GM12892 (cell line): ENCODE measurements around the gene LITAF.
"Not testable (repeated sequence)": the region's sequence is repeated elsewhere in the genome, so short reads cannot be mapped to it uniquely, and the experiment has no call there.

ENCODE experiments used
- DNase-seq: peaks from one replicate; pipeline ENCODE4 v3.0.0; 2011; ENCODE audit not compliant: insufficient read length
- FAIRE-seq: peaks from 2 replicates; lab custom pipeline; 2011; peaks lifted over from hg19 to GRCh38; lab: Jason Lieb, UNC
- POLR2A ChIP-seq: IDR thresholded peaks from 2 replicates; pipeline ENCODE4 v1.6.1; 2011; ENCODE audit warnings: low read depth, low read length, control low read depth
- POLR2AphosphoS5 ChIP-seq: IDR thresholded peaks from 2 replicates; pipeline ENCODE4 v1.6.1; 2011; ENCODE audit warnings: low read depth, low read length, control low read depth
- TAF1 ChIP-seq: IDR thresholded peaks from 2 replicates; pipeline ENCODE4 v1.6.1; 2011; ENCODE audit warnings: low read depth, mild to moderate bottlenecking, control low read depth, low read length, borderline replicate concordance

LITAF gene

DNA sequence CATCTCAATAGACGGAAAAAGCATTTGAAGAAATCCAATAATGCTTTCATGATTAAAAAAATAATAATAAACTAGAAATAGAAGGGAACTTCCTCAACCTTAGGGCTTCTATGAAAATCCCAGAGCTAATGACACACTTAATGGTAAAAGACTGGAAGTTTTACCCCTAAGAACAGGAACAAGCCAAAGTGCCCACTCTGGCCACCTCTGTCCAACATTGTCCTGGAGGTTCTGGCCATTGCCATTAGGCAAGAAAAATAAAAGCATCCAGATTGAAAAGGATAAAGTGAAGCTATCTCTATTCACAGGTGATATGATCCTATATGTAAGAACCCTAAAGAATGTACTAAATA is 2.5 kb upstream of the LITAF start:
- no peak for TF ChIP-seq TAF1
- TF ChIP-seq POLR2AphosphoS5 = no peak
- no peak for TF ChIP-seq POLR2A
- FAIRE-seq (no peak), DNase-seq (no peak)

DNA sequence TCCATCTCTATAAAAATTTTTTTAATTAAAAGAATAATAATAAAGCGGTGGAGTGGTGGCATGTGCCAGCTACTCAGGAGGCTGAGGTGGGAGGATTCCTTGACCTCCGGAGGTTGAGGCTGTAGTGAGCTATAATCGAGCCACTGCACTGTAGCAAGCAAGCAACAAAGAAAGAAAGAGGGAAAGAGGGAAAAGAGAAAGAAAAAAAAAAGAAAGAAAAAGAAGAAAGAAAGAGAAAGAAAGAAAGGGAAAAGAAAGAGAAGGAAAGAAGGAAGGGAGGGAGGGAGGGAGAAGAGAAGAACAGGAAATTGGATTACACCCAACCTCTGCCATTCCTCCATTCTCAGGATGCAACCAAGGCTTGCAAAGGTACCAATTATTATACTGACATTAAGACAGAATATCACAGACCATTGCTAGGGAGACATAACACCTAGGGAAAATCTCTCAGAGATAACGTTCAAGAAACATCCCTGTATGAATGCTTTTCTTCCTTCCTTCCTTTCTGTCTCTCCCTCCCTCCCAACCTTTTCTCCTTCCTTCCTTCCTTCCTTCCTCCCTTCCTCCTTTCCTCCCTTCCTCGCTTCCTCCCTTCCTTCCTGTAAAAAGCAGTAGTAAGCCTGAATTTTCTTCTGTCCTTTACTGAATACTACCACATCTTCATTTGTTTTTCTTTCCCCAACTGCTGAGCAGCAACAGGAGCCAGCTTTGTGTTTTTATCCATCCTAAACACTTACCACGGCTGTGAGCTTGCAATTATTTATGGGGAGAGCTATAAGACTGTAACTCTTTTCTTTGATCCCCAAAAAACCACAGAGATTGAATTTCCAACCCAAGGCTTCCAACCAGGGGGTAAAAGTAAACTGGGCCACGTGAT is 1.8 kb upstream of the LITAF start:
- DNase-seq (no peak), FAIRE-seq (no peak)
- TF ChIP-seq POLR2AphosphoS5 (no peak), POLR2A (no peak), TAF1 (no peak)

DNA sequence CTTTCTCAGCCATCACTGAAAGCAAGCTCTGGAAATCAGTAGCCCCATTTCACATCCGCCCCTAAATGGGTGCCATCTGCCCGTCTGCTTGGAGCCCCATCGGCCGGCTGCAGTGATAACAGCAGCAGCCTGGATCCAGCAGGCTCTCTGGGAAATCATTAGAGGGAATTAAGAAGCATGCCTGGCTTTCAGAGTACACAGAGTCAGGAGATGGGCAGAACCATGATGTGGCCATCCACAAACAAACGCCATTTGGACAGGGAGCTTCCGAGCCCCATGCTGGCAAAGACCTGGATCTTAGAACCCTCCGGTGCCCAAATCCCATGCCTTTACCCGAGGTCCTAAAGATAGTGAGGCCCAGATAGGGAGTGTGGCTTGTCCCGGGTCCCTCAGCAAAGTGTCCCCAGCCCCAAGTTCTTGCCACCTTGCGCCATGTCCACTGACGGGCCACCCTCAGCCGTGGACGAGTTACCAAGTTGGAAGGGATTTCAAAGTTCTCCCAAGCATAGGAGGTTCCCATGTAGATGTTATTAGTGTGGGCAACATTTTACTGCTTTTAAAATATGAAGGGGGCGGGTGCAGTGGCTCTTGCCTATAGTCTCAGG is 1.0 kb upstream of the LITAF start:
- TF ChIP-seq POLR2A (no peak), TAF1 (no peak), POLR2AphosphoS5 (no peak)
- FAIRE-seq = no peak
- no peak for DNase-seq

DNA sequence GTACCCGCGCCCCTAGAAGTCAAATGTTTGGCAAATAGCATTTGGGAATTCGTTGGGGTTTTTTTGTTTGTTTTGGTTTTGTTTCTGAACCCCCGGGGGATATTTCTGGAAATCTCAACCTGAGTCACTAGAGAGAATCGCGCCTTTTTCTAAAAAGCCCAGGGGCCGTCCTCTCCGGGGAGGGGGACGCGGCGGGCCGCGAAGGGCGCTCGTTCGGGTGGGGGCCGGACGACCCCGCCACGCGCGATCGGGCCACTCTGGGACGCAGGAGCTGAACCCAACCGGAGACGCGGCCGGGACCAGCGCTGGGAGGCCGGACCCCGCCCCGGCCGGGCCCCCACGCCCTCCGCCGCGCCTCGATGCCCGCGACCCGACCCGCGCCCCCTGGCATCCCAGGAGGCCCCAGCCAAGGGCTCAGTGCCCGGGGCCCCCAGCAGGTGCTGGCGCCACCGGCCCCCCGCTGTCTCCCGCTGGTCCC is 302 bp downstream of the LITAF start:
- DNase-seq (peak; percentile 42), FAIRE-seq (no peak)

DNA sequence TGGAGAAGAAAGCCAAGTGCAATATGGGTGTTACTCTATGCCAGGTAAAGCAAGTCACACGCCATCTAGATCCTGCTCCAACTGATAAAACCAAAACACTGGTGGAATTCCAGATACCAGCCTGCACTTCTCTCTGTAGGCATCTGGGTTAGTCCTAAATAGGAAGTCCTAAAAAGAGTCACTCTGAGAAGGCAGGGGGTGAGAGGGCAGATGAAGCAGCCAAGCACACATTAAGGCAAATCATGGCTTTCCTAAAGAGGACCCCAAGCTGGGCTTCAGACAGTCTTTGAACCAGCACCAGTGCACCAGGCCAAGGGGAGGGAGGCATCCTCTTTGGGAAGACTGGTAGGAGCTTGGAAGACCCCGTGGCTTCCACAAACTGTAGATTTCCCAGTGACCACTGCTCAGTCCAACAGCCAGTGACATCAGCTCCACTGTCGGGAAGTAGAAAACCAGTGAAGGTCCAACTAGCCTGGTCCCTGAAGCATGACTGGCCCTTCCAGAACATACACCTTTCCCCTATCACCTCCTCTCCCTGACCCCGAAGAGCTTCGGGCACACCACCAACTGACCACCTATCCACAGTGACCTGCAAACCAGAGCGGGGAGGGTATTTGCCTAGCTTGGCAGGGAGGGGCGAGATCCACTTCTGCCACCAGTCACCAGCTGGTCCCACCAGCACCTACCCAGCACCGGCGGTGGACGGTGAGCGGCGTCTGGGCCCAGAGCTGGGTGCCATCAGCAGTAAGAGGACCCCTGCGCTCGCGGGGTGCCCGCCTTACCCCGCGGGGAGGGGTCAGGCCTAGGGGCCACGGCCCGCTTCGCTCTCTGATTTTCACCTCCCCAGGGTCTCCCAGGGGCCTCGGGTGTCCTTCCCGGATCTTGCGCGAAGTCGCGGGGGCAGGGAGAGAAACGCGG is 1.0 kb downstream of the LITAF start:
- FAIRE-seq (peak; percentile 66), DNase-seq (no peak)

More for the DNA sequence above, 302 bp downstream of the LITAF start:
- TF ChIP-seq POLR2A = no peak
- TF ChIP-seq POLR2AphosphoS5 = no peak
- TF ChIP-seq TAF1 = no peak

DNA sequence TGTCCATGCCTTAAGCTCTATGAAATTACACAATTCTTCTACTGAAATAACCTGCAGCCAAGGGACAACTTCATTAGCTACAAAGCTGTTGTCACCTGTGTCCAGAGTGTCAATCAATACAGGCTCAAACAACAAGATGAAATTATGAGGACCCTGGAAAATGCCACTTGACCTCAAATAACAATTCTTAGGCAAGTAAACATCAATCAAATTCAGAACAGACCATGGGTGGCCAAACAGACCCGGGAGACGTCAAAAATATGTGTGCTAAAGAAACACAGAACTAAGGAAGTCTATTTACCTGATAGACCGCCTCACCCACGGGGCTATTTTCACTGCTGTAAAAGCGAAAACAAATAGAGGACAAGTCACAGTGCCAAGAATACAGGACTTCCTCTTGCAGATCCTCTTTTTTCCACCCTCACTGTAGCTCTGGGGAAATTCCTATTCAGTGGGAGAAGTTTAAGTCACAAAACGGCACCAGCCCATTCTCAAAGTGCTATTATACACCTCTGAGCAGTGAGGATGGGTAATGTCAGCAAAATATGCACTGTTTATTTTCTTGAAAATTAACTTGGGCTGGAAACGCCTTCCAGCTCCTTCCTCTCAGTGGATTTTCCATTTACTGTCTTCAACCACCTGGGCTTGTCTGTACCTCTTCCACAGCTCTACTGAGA is 2.7 kb downstream of the LITAF start:
- no peak for TF ChIP-seq TAF1
- no peak for TF ChIP-seq POLR2AphosphoS5
- TF ChIP-seq POLR2A = no peak
- FAIRE-seq = peak; percentile 86
- DNase-seq = no peak

More for the DNA sequence above, 1.0 kb downstream of the LITAF start:
- TF ChIP-seq TAF1 (no peak), POLR2AphosphoS5 (no peak), POLR2A (no peak)

DNA sequence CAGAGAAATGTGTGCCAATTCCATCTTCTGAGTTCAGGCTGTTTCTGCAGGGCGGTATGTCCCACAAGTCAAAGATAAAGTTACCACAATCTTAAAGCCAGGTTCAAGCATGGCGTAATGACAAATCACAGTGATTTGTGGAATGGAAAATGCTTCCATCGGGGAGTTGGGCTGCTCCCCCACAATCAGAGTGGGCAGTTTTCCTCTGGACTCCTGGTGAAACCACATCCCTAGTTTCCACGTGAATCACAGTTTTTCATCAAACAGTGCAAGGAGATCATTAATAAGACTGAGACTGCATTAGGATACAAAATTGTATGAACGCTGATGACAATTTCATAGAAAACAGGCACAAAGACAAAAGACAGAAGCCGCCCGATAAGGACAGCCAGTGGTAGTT is 3.6 kb downstream of the LITAF start:
- TF ChIP-seq POLR2A (no peak), POLR2AphosphoS5 (no peak), TAF1 (no peak)
- peak; percentile 5 for FAIRE-seq
- no peak for DNase-seq

DNA sequence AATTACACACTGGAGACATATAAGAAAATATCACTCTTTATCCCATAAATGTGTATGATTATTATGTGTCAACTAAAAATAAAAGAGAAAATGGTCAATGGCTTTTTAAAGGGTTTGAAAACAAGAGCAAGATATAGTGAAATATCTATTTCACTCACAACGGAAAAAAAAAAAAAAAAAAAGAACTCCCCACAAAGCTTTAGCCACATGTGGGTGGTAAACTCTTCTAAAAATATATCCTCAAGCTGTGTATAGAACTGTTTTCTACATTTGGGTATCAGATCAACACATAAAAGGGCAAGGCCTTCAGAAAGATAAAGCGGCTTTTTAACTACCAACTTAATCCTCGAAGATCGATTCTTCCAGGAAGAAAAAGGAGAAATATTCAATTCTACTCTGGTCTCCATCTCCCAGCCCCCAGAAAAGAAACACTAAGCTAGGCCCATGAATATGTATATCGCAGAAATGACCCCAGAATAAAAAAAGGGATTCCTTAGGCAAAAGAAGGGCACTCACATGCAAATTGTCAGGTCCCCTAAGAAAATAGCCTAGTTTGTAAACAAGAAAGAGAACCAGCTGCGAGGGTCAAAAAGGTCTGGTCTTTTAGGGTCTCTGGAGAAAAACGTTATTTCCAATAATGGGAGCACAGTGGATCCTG is 4.4 kb downstream of the LITAF start:
- TF ChIP-seq POLR2AphosphoS5 (no peak), POLR2A (no peak), TAF1 (no peak)
- FAIRE-seq (no peak), DNase-seq (no peak)

DNA sequence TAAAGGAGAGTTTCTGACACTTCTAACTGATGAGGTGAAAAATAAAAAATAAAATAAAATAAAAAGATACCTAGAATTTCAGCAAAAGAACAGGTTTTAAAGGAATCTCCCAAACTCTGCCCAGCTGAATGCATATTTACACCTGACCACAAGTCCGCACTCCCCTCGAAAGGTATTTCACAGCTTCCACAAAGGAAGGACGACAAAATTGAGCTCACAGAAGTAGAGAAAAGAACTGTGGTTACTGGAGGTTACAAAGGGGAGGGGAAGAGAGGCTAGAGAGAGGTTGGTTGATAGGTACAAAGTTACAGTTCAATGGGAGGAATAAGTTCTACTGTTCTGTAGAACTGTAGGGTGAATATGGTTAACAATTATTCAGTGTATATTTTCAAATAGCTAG is 5.0 kb downstream of the LITAF start:
- TF ChIP-seq POLR2A (no peak), POLR2AphosphoS5 (no peak), TAF1 (no peak)
- FAIRE-seq (no peak), DNase-seq (no peak)

DNA sequence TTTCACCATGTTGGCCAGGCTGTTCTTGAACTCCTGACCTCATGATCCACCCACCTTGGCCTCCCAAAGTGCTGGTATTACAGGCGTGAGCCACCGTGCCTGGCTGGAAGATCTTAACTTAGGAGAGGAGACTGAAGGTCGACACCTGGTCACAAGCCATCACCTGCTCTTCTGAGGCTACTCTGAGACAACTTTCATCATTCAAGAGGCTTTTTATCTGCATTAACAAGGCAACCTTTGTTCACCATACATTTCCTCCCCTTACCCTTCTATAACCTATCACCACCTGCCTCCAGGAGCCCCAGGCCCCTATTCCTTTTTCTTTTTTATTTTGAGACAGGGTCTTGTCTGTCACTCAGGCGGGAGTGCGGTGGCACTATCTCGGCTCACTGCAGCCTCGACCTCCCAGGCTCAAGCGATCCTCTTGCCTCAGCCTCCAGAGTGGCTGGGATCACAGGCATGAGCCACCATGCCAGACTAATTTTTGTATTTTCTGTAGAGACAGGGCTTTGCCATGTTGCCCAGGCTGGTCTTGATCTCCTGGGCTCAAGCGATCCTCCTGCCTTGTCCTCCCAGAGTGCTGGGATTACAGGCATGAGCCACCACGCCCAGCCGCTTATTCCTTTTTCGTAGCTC is 6.2 kb downstream of the LITAF start:
- TF ChIP-seq POLR2AphosphoS5 (no peak), POLR2A (no peak), TAF1 (no peak)
- DNase-seq (no peak), FAIRE-seq (no peak)

DNA sequence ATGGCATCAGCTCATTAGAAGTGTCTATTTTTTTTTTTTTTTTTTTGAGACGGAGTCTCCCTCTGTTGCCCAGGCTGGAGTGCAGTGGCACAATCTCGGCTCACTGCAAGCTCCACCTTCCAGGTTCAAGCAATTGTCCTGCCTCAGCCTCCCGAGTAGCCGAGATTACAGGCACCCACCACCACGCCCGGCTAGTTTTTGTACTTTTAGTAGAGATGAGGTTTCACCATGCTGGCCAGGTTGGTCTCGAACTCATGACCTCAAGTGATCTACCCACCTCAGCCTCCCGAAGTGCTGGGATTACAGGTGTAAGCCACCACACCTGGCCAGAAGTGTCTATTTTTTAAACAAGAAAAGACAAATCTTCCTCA is 9.4 kb downstream of the LITAF start:
- peak; percentile 46 for FAIRE-seq
- DNase-seq = not testable (repeated sequence)
